T-helper 17 cell (primary cell): ENCODE measurements around the gene RNF115. TPM values are rescaled to one million over a fixed set of nuclear protein-coding genes. Genes with fewer than 3 reads are reported as not detected.
"Not testable (repeated sequence)": the region's sequence is repeated elsewhere in the genome, so short reads cannot be mapped to it uniquely, and the experiment has no call there.

Experiments
- ATAC-seq: fragments of 150-1000 bp; cut with Tn5 transposase; 2 replicates; pipeline ENCODE4 v1.10.0; 2021; ENCODE audit warnings: mild to moderate bottlenecking, moderate library complexity
- DNase-seq, 3 donors: peaks; one replicate each; pipeline versions ENCODE4 v3.0.0 to v3.0.0-alpha.2; 2020 to 2021
- H3K9me3 ChIP-seq: one replicate; pipeline ENCODE4 v1.7.0; 2013; ENCODE audit warnings: low read length, mild to moderate bottlenecking; ENCODE audit not compliant: control insufficient read depth, poor library complexity, severe bottlenecking
- H3K27ac Mint-ChIP-seq: one replicate; pipeline ENCODE4 v1.8.0; 2022; ENCODE audit warnings: mild to moderate bottlenecking, moderate library complexity, mixed read lengths
- H3K27me3 Mint-ChIP-seq: one replicate; pipeline ENCODE4 v1.8.0; 2022; ENCODE audit warnings: mixed read lengths
- H3K36me3 Mint-ChIP-seq: one replicate; pipeline ENCODE4 v1.8.0; 2022; ENCODE audit warnings: low read depth, mixed read lengths
- H3K4me1 Mint-ChIP-seq: one replicate; pipeline ENCODE4 v1.8.0; 2022; ENCODE audit warnings: mild to moderate bottlenecking, mixed read lengths
- H3K4me3 Mint-ChIP-seq: one replicate; pipeline ENCODE4 v1.8.0; 2022; ENCODE audit warnings: mild to moderate bottlenecking, moderate library complexity, mixed read lengths
- total RNA-seq, 4 donors: library from RNA in 2 of 4; stranded (reverse) in 2 of 4; gene quantifications; one replicate each; pipeline ENCODE4 v1.2.3 and lab custom pipeline; 2022 to 2026

The RNF115 gene
- total RNA-seq, 2 donors from 2014 or later = 14.0 to 16.6 TPM

- Mint-ChIP-seq H3K4me1 (peaks cover 24% of the 10 kb centered on the region), H3K4me3 (no peak overlapping the region), H3K36me3 (peaks cover 8% of the 10 kb centered on the region), H3K27me3 (no peaks in the 10 kb centered on the region), H3K27ac (peak overlapping the region; percentile 75)
- no peaks in the 10 kb centered on the region for H3K9me3 ChIP-seq
- ATAC-seq (no peak), DNase-seq (no peak)
Observed at GRCh38 chr1:145782272-145783099, 41.4 kb downstream of the RNF115 start.

GRCh38 chr1:145778146-145778540, 45.8 kb downstream of the RNF115 start:
- no peaks in the 10 kb centered on the region for H3K27me3 Mint-ChIP-seq
- DNase-seq = no peak
- peaks cover 11% of the 10 kb centered on the region for H3K4me1 Mint-ChIP-seq
- no peaks in the 10 kb centered on the region for H3K9me3 ChIP-seq
- H3K36me3 Mint-ChIP-seq = peaks cover 2% of the 10 kb centered on the region
- H3K27ac Mint-ChIP-seq = no peak overlapping the region
- no peak overlapping the region for H3K4me3 Mint-ChIP-seq
- no peak for ATAC-seq

- H3K9me3 ChIP-seq = no peaks in the 10 kb centered on the region
- Mint-ChIP-seq H3K36me3 (peaks cover 7% of the 10 kb centered on the region), H3K4me1 (peaks cover 11% of the 10 kb centered on the region), H3K27ac (no peak overlapping the region), H3K4me3 (no peak overlapping the region), H3K27me3 (no peaks in the 10 kb centered on the region)
- no peak for DNase-seq
- no peak for ATAC-seq
Observed at GRCh38 chr1:145777357-145778145, 46.3 kb downstream of the RNF115 start.

GRCh38 chr1:145773423-145773822, 50.5 kb downstream of the RNF115 start:
- H3K27ac Mint-ChIP-seq = peak overlapping the region; percentile 74
- H3K4me3 Mint-ChIP-seq = no peak overlapping the region
- H3K4me1 Mint-ChIP-seq = peaks cover 11% of the 10 kb centered on the region
- no peaks in the 10 kb centered on the region for H3K27me3 Mint-ChIP-seq
- DNase-seq (no peak), ATAC-seq (no peak)
- peaks cover 5% of the 10 kb centered on the region for H3K36me3 Mint-ChIP-seq
- H3K9me3 ChIP-seq = no peaks in the 10 kb centered on the region

GRCh38 chr1:145771056-145771455, 52.8 kb downstream of the RNF115 start:
- Mint-ChIP-seq H3K4me1 (peaks cover 9% of the 10 kb centered on the region), H3K27ac (no peak overlapping the region), H3K36me3 (peaks cover 5% of the 10 kb centered on the region), H3K4me3 (no peak overlapping the region), H3K27me3 (no peaks in the 10 kb centered on the region)
- ATAC-seq (no peak), DNase-seq (no peak)
- H3K9me3 ChIP-seq = no peaks in the 10 kb centered on the region

GRCh38 chr1:145768004-145768403, 55.9 kb downstream of the RNF115 start:
- H3K4me1 Mint-ChIP-seq, H3K27me3 Mint-ChIP-seq, ATAC-seq, H3K36me3 Mint-ChIP-seq, H3K4me3 Mint-ChIP-seq, DNase-seq, H3K27ac Mint-ChIP-seq, H3K9me3 ChIP-seq: not testable (repeated sequence)

GRCh38 chr1:145766926-145767325, 57.0 kb downstream of the RNF115 start:
- H3K36me3 Mint-ChIP-seq, H3K27ac Mint-ChIP-seq, H3K27me3 Mint-ChIP-seq, ATAC-seq, H3K4me3 Mint-ChIP-seq, DNase-seq, H3K4me1 Mint-ChIP-seq, H3K9me3 ChIP-seq: not testable (repeated sequence)

GRCh38 chr1:145765585-145766360, 58.1 kb downstream of the RNF115 start:
- not testable (repeated sequence) for H3K4me3 Mint-ChIP-seq, H3K9me3 ChIP-seq, H3K27me3 Mint-ChIP-seq, H3K36me3 Mint-ChIP-seq, H3K4me1 Mint-ChIP-seq, DNase-seq, H3K27ac Mint-ChIP-seq, ATAC-seq

GRCh38 chr1:145765127-145765526, 58.8 kb downstream of the RNF115 start:
- H3K36me3 Mint-ChIP-seq, ATAC-seq, H3K27ac Mint-ChIP-seq, H3K9me3 ChIP-seq, H3K27me3 Mint-ChIP-seq, H3K4me3 Mint-ChIP-seq, DNase-seq, H3K4me1 Mint-ChIP-seq: not testable (repeated sequence)

GRCh38 chr1:145764231-145764940, 59.5 kb downstream of the RNF115 start:
- H3K27me3 Mint-ChIP-seq, H3K9me3 ChIP-seq, H3K27ac Mint-ChIP-seq, DNase-seq, ATAC-seq, H3K36me3 Mint-ChIP-seq, H3K4me1 Mint-ChIP-seq: not testable (repeated sequence)
- peak overlapping the region; percentile 25 for H3K4me3 Mint-ChIP-seq

- ATAC-seq, H3K4me3 Mint-ChIP-seq, H3K4me1 Mint-ChIP-seq, DNase-seq, H3K27ac Mint-ChIP-seq, H3K9me3 ChIP-seq, H3K27me3 Mint-ChIP-seq: not testable (repeated sequence)
- peaks cover 12% of the 10 kb centered on the region for H3K36me3 Mint-ChIP-seq
Observed at GRCh38 chr1:145762001-145762400, 61.9 kb downstream of the RNF115 start.

- H3K9me3 ChIP-seq, H3K27me3 Mint-ChIP-seq, DNase-seq, H3K4me1 Mint-ChIP-seq, H3K27ac Mint-ChIP-seq, ATAC-seq, H3K4me3 Mint-ChIP-seq: not testable (repeated sequence)
- H3K36me3 Mint-ChIP-seq = peaks cover 12% of the 10 kb centered on the region
Observed at GRCh38 chr1:145761498-145761897, 62.4 kb downstream of the RNF115 start.
